Measurements from ENCODE around the gene KIAA0513. TPM values are rescaled to one million over a fixed set of nuclear protein-coding genes. Genes with fewer than 3 reads are reported as not detected.

Gene KIAA0513
- total RNA-seq, 4 donors from 2014 or later: 17.7 to 52.0 (median 23.9) TPM

- no peak overlapping the region for H3K4me3 ChIP-seq
- TF ChIP-seq POLR2A (IDR thresholded peaks at IDR 0.05): no peak
- TF ChIP-seq, protein P1, sequence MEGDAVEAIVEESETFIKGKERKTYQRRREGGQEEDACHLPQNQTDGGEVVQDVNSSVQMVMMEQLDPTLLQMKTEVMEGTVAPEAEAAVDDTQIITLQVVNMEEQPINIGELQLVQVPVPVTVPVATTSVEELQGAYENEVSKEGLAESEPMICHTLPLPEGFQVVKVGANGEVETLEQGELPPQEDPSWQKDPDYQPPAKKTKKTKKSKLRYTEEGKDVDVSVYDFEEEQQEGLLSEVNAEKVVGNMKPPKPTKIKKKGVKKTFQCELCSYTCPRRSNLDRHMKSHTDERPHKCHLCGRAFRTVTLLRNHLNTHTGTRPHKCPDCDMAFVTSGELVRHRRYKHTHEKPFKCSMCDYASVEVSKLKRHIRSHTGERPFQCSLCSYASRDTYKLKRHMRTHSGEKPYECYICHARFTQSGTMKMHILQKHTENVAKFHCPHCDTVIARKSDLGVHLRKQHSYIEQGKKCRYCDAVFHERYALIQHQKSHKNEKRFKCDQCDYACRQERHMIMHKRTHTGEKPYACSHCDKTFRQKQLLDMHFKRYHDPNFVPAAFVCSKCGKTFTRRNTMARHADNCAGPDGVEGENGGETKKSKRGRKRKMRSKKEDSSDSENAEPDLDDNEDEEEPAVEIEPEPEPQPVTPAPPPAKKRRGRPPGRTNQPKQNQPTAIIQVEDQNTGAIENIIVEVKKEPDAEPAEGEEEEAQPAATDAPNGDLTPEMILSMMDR (IDR thresholded peaks at IDR 0.05): no peak
- no peak overlapping the region for H3K27ac ChIP-seq
Measured at GRCh38 chr16:85041219-85042166, 13.9 kb downstream of the KIAA0513 start.

DNA sequence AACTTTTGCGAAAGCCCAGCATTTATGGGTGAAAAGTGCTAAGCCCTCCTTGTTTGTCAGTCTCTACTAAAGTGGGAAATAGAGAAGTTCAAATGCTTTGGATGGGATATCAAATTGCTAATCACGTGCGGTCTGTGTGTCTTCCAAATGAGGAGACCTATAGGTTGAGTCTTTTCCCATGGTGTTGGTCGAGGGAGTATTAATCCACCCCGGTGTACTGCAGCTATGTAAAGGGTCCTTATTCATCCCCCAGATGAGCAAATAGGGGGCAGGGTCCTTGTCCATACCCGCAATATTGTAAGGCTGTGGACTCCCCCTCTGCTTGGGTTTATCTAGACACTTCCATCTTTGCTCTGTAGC is 14.6 kb downstream of the KIAA0513 start:
- no peak for TF ChIP-seq POLR2A (IDR thresholded peaks at IDR 0.05)
- TF ChIP-seq, protein P1 (IDR thresholded peaks at IDR 0.05): no peak
- Histone ChIP-seq H3K4me1 (peaks cover 0 to 5% (median 0%) of the 10 kb centered on the region in 4 donors), H3K9me3 (no peaks in the 10 kb centered on the region), H3K4me3 (no peak overlapping the region), H3K27ac (no peak overlapping the region), H3K27me3 (no peaks in the 10 kb centered on the region), H3K36me3 (no peaks in the 10 kb centered on the region)
- DNase-seq: no peak

More at GRCh38 chr16:85041219-85042166, 13.9 kb downstream of the KIAA0513 start:
- H3K9me3 ChIP-seq: no peaks in the 10 kb centered on the region
- no peaks in the 10 kb centered on the region for H3K36me3 ChIP-seq
- no peak for DNase-seq
- no peaks in the 10 kb centered on the region for H3K27me3 ChIP-seq
- H3K4me1 ChIP-seq: no peaks in the 10 kb centered on the region

- Histone ChIP-seq H3K9me3 (no peaks in the 10 kb centered on the region), H3K27me3 (no peaks in the 10 kb centered on the region), H3K27ac (no peak overlapping the region), H3K36me3 (no peaks in the 10 kb centered on the region), H3K4me3 (no peak overlapping the region), H3K4me1 (peaks cover 0 to 10% (median 0%) of the 10 kb centered on the region in 4 donors)
- DNase-seq: no peak
- no peak for TF ChIP-seq POLR2A (IDR thresholded peaks at IDR 0.05)
- TF ChIP-seq, protein P1 (IDR thresholded peaks at IDR 0.05): no peak
Measured at GRCh38 chr16:85042606-85043005, 15.0 kb downstream of the KIAA0513 start.

- no peak for DNase-seq
- Histone ChIP-seq H3K4me1 (peaks cover 0 to 26% (median 0%) of the 10 kb centered on the region in 4 donors), H3K27ac (no peak overlapping the region), H3K36me3 (no peaks in the 10 kb centered on the region), H3K9me3 (no peaks in the 10 kb centered on the region), H3K4me3 (no peak overlapping the region), H3K27me3 (no peaks in the 10 kb centered on the region)
- TF ChIP-seq, protein P1 (IDR thresholded peaks at IDR 0.05): no peak
- no peak for TF ChIP-seq POLR2A (IDR thresholded peaks at IDR 0.05)
Measured at GRCh38 chr16:85045077-85045476, 17.5 kb downstream of the KIAA0513 start.

DNA sequence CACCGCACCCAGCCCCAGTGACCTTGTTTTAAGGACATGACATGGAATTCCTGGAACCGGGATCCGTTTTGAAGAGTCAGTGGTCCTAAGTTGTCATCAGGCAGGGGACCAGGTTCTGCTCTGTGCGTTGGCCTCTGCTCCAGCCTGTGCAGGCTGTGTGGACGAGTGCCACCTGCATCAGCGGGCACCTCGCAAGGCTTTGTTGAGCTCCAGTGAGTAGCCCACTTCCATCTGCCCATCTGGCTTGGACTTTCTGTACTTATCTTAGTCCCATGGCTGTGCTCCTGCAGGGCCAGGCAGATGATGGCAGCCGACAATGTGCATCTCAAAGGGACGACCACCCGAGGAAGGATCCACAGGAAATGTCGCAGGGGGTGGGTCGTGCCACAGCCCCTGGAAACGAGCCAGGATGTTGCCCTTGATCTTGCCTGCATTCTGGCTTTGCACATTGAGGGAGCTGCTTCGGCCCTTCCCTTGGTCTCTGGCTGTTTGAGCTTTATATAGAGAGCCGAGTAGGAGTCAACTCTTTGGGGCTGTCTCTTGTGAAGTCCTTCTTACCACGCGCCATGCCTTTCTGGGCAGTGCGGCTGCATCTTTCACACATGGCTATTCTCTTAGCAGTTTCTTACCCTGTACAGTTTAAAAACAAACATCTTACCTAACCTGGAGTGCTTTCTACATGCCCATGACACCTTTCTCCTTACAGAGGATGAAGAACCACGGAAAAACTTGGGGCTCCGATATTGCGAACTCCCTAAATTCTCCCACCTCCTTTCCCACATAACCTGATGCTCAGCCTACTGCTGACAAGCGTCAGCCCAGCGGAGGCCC is 18.3 kb downstream of the KIAA0513 start:
- DNase-seq: no peak
- H3K9me3 ChIP-seq: no peaks in the 10 kb centered on the region
- no peak overlapping the region for H3K27ac ChIP-seq
- H3K4me1 ChIP-seq: peaks cover 0 to 33% (median 1%) of the 10 kb centered on the region in 4 donors
- no peak overlapping the region for H3K4me3 ChIP-seq
- TF ChIP-seq, protein P1 (IDR thresholded peaks at IDR 0.05): no peak
- H3K27me3 ChIP-seq: no peaks in the 10 kb centered on the region
- no peaks in the 10 kb centered on the region for H3K36me3 ChIP-seq

Data from Peyer's patch (tissue), 4 donors.